Activated T-cell treated with anti-CD3 and anti-CD28 coated beads for 24 hours (primary cell): ENCODE measurements around the gene SLC6A6.

Source experiments
- DNase-seq: peaks from one replicate; pipeline ENCODE4 v3.0.0-alpha.2; 2020; ENCODE audit warnings: low read depth

Gene SLC6A6

GRCh38 chr3:14487821-14488220 is 85.4 kb downstream of the SLC6A6 start:
- no peak for DNase-seq

GRCh38 chr3:14488286-14489041 is 86.1 kb downstream of the SLC6A6 start:
- DNase-seq: no peak

GRCh38 chr3:14489641-14490040 is 87.2 kb downstream of the SLC6A6 start:
- DNase-seq: no peak

- DNase-seq: no peak
Observed at GRCh38 chr3:14490255-14490654, 87.8 kb downstream of the SLC6A6 start.

GRCh38 chr3:14490831-14491230 is 88.4 kb downstream of the SLC6A6 start:
- DNase-seq: no peak

GRCh38 chr3:14491396-14492190 is 89.2 kb downstream of the SLC6A6 start:
- DNase-seq: no peak

- no peak for DNase-seq
Observed at GRCh38 chr3:14492948-14493881, 90.8 kb downstream of the SLC6A6 start.

- no peak for DNase-seq
Observed at GRCh38 chr3:14494279-14494972, 92.0 kb downstream of the SLC6A6 start.

GRCh38 chr3:14494973-14495300 is 92.5 kb downstream of the SLC6A6 start:
- DNase-seq: no peak

GRCh38 chr3:14496351-14496750 is 93.9 kb downstream of the SLC6A6 start:
- DNase-seq: no peak

- DNase-seq: no peak
Observed at GRCh38 chr3:14497321-14497720, 94.9 kb downstream of the SLC6A6 start.

GRCh38 chr3:14502472-14502871 is 100.1 kb downstream of the SLC6A6 start:
- no peak for DNase-seq

GRCh38 chr3:14503033-14503705 is 100.8 kb downstream of the SLC6A6 start:
- DNase-seq: no peak

- DNase-seq: no peak
Observed at GRCh38 chr3:14503706-14504065, 101.3 kb downstream of the SLC6A6 start.

- DNase-seq: no peak
Observed at GRCh38 chr3:14505001-14505802, 102.8 kb downstream of the SLC6A6 start.

GRCh38 chr3:14505803-14506500 is 103.5 kb downstream of the SLC6A6 start:
- no peak for DNase-seq

GRCh38 chr3:14506626-14507304 is 104.4 kb downstream of the SLC6A6 start:
- no peak for DNase-seq

GRCh38 chr3:14507305-14507741 is 104.9 kb downstream of the SLC6A6 start:
- no peak for DNase-seq
